Smooth muscle cell (in vitro differentiated cells): ENCODE data around the gene GPR45. TPM values are rescaled to one million over a fixed set of nuclear protein-coding genes. Genes with fewer than 3 reads are reported as not detected.

Source experiments
- DNase-seq: peaks from one replicate; lab custom pipeline; 2025; ENCODE audit not compliant: unreplicated experiment; lab: John Stamatoyannopoulos, UW
- H2AFZ ChIP-seq: fragments of 200-600 bp; sonication (generic); 2 replicates; pipeline ENCODE4 v1.6.0; 2016; ENCODE audit warnings: antibody characterized with exemption, low read depth, mild to moderate bottlenecking
- H3F3A ChIP-seq: fragments of 200-600 bp; sonication (generic); 2 replicates; pipeline ENCODE4 v1.6.0; 2017; ENCODE audit warnings: antibody characterized with exemption, low read depth
- H3K27ac ChIP-seq: fragments of 200-600 bp; sonication (generic); 2 replicates; pipeline ENCODE4 v1.5.1; 2016; ENCODE audit warnings: low read depth, mild to moderate bottlenecking
- H3K27me3 ChIP-seq: fragments of 200-600 bp; sonication (generic); 2 replicates; pipeline ENCODE4 v1.6.1; 2016; ENCODE audit warnings: low read depth, mild to moderate bottlenecking
- H3K36me3 ChIP-seq: fragments of 200-600 bp; sonication (generic); 2 replicates; pipeline ENCODE4 v1.5.1; 2016; ENCODE audit warnings: low read depth
- H3K4me1 ChIP-seq: fragments of 200-600 bp; sonication (generic); 2 replicates; pipeline ENCODE4 v1.5.1; 2016; ENCODE audit warnings: low read depth
- H3K4me2 ChIP-seq: fragments of 200-600 bp; sonication (generic); 2 replicates; pipeline ENCODE4 v1.6.0; 2016; ENCODE audit warnings: mild to moderate bottlenecking
- H3K4me3 ChIP-seq: fragments of 200-600 bp; sonication (generic); 2 replicates; pipeline ENCODE4 v1.5.1; 2016; ENCODE audit warnings: mild to moderate bottlenecking
- H3K79me2 ChIP-seq: fragments of 200-600 bp; sonication (generic); 2 replicates; pipeline ENCODE4 v1.6.0; 2016; ENCODE audit warnings: low read depth, mild to moderate bottlenecking
- H3K9ac ChIP-seq: fragments of 200-600 bp; sonication (generic); 2 replicates; pipeline ENCODE4 v1.6.0; 2016; ENCODE audit warnings: low read depth
- H3K9me3 ChIP-seq: fragments of 200-600 bp; sonication (generic); replicated peaks from 2 replicates; pipeline ENCODE4 v1.5.1; 2016; ENCODE audit warnings: low read depth
- H4K20me1 ChIP-seq: fragments of 200-600 bp; sonication (generic); 2 replicates; pipeline ENCODE4 v1.6.0; 2016; ENCODE audit warnings: low read depth
- WGBS: methylation state at CpG from one replicate; pipeline ENCODE4 v1.1.7; 2016; ENCODE audit warnings: low lambda C conversion rate; 5-methylcytosine and 5-hydroxymethylcytosine counted together
- polyA plus RNA-seq: library from polyadenylated mRNA; unstranded; fragments of >200 nt; fragmentation: Nextera tagmentation; extraction: Ambion mirVana; gene quantifications from 2 replicates; pipeline ENCODE4 v1.2.1, GENCODE V29; 2016
- total RNA-seq: library from RNA; depleted of rRNA; stranded (reverse); fragments of >200 nt; gene quantifications from 2 replicates; pipeline ENCODE4 v1.2.3, GENCODE V29; 2014
- TF ChIP-seq, protein P1 (sequence below): fragments of 200-600 bp; sonication (generic); IDR thresholded peaks from 2 replicates; pipeline ENCODE4 v1.5.1; 2017; ENCODE audit warnings: borderline replicate concordance, mild to moderate bottlenecking, antibody characterized with exemption; ENCODE audit not compliant: insufficient read depth, poor library complexity, severe bottlenecking

The GPR45 gene
- total and polyA plus RNA-seq, 2 experiments from 2014 or later = not detected

DNA sequence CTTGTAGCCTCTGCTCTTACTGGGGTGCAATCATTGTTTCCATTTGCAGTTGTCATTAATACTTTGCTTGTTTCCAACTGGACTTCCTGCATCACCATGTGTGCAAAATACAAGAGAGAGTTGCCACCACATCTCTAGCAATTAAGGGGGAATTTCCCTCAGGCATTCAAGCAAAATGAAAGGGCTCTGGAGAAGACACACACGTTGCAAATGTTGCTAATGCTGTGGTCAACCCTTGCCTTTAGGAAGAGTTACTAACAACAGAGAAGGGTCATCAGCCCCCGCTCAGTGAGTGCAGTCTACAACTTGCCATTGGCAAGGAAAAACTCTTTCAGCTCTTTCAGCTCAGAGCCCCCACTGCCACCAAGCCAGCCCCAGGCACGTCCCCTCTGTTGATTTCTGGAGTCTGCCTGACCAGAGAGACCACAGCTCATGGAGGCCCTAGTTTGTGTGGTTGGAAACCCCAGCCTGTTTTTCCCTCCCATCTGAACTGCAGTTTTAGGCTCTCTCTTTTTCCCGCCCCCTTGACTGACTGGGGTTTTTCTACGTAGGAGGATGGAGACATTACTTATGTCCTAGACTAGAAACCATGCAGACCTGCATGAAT lies 25.9 kb upstream of the GPR45 start:
- WGBS = 67% methylated on average over 5 of the region's 5 CpGs
- H3K4me1 ChIP-seq = no peaks in the 10 kb centered on the region

DNA sequence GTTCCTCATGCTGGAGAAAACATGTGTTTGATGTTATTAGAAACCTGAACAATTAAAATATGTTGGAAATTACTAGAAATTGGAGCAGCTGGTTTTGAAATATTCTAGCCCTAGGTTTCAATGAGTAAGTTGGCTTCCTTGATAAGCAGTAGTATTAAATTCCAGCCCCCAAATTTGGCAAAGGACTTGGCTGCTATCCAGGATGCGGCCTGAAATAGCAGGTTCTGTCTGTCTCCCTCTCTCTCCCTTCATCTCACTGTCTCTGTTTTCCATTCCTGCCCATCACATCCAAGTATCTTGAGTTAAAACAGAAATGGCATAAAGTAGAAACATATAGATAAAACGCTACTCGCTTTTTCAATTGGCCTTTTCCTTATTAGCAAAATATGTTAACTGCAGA lies 20.9 kb upstream of the GPR45 start:
- no peak overlapping the region for H3K4me2 ChIP-seq
- peaks cover 9% of the 10 kb centered on the region for H3K4me1 ChIP-seq
- H3K27me3 ChIP-seq = no peaks in the 10 kb centered on the region
- no peaks in the 10 kb centered on the region for H3F3A ChIP-seq
- H3K79me2 ChIP-seq = no peaks in the 10 kb centered on the region
- no peak overlapping the region for H3K4me3 ChIP-seq
- no peak overlapping the region for H2AFZ ChIP-seq
- H3K36me3 ChIP-seq = no peaks in the 10 kb centered on the region
- H3K27ac ChIP-seq = no peak overlapping the region
- DNase-seq = no peak
- H4K20me1 ChIP-seq = no peaks in the 10 kb centered on the region
- no peak overlapping the region for H3K9ac ChIP-seq
- TF ChIP-seq, protein P1, sequence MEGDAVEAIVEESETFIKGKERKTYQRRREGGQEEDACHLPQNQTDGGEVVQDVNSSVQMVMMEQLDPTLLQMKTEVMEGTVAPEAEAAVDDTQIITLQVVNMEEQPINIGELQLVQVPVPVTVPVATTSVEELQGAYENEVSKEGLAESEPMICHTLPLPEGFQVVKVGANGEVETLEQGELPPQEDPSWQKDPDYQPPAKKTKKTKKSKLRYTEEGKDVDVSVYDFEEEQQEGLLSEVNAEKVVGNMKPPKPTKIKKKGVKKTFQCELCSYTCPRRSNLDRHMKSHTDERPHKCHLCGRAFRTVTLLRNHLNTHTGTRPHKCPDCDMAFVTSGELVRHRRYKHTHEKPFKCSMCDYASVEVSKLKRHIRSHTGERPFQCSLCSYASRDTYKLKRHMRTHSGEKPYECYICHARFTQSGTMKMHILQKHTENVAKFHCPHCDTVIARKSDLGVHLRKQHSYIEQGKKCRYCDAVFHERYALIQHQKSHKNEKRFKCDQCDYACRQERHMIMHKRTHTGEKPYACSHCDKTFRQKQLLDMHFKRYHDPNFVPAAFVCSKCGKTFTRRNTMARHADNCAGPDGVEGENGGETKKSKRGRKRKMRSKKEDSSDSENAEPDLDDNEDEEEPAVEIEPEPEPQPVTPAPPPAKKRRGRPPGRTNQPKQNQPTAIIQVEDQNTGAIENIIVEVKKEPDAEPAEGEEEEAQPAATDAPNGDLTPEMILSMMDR = no peak
- H3K9me3 ChIP-seq = no peaks in the 10 kb centered on the region
- WGBS = 89% methylated on average over 3 of the region's 3 CpGs

More for the DNA sequence above, 25.9 kb upstream of the GPR45 start:
- H3K9me3 ChIP-seq = no peaks in the 10 kb centered on the region
- H3K4me3 ChIP-seq = no peak overlapping the region
- H3K27ac ChIP-seq = no peak overlapping the region
- H3K9ac ChIP-seq = no peak overlapping the region
- H4K20me1 ChIP-seq = no peaks in the 10 kb centered on the region
- no peak for DNase-seq
- no peak overlapping the region for H2AFZ ChIP-seq
- no peaks in the 10 kb centered on the region for H3K27me3 ChIP-seq
- H3K36me3 ChIP-seq = no peaks in the 10 kb centered on the region
- no peaks in the 10 kb centered on the region for H3K79me2 ChIP-seq
- no peaks in the 10 kb centered on the region for H3F3A ChIP-seq
- no peak overlapping the region for H3K4me2 ChIP-seq
- TF ChIP-seq, protein P1 = no peak

DNA sequence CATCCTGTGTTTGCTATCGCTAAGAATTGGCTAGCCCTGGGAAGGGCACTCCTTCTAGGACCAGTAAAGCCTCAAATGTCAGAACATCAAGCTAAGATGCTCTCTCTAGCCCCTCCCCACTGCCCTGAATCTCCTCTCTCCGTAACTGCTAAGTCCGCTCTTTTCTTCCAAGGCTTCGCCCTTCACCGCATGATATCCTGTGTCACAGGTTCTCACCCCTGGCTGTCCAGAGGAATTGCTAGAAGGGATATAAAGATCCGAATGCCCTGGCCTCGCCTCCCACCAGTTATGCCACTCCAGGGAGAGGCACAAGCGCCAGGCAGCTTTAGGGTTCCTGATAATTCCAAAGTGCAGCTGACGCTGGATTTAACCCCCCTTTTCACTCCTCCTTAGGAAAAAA lies 17.1 kb upstream of the GPR45 start:
- no peaks in the 10 kb centered on the region for H3K9me3 ChIP-seq
- peaks cover 9% of the 10 kb centered on the region for H3K4me1 ChIP-seq
- H2AFZ ChIP-seq = no peak overlapping the region
- no peaks in the 10 kb centered on the region for H3F3A ChIP-seq
- no peaks in the 10 kb centered on the region for H4K20me1 ChIP-seq
- no peaks in the 10 kb centered on the region for H3K27me3 ChIP-seq
- no peaks in the 10 kb centered on the region for H3K79me2 ChIP-seq
- DNase-seq = no peak
- WGBS = 88% methylated on average over 9 of the region's 9 CpGs
- H3K4me3 ChIP-seq = no peak overlapping the region
- H3K9ac ChIP-seq = no peak overlapping the region
- H3K27ac ChIP-seq = no peak overlapping the region
- no peaks in the 10 kb centered on the region for H3K36me3 ChIP-seq
- H3K4me2 ChIP-seq = no peak overlapping the region
- TF ChIP-seq, protein P1 = no peak

DNA sequence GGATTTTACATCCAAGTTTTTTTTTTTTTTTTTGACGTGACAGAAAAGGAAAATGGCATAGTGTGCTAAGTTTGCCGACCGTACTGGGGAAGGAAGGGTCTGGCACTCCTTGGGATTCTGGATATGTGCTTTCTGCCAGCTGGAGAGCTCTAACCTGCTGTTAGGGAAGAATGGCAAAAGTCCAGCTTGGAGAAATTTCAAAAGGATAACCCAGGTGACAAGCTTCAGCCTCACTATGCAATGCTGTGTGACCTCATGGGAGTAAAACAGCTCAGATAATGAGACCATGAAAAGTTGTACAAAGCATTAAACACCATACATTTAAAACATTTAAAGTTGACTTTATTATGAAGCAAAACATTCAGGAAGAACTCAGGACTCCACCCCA lies 10.3 kb upstream of the GPR45 start:
- H3K36me3 ChIP-seq = no peaks in the 10 kb centered on the region
- TF ChIP-seq, protein P1 = no peak
- no peak for DNase-seq
- WGBS = 95% methylated on average over 3 of the region's 3 CpGs
- H3K9ac ChIP-seq = no peak overlapping the region
- H3K4me3 ChIP-seq = no peak overlapping the region
- no peaks in the 10 kb centered on the region for H4K20me1 ChIP-seq
- H3K4me2 ChIP-seq = no peak overlapping the region
- H3K27ac ChIP-seq = no peak overlapping the region
- H3K79me2 ChIP-seq = no peaks in the 10 kb centered on the region
- no peaks in the 10 kb centered on the region for H3K27me3 ChIP-seq
- H2AFZ ChIP-seq = no peak overlapping the region
- no peaks in the 10 kb centered on the region for H3F3A ChIP-seq
- H3K9me3 ChIP-seq = no peaks in the 10 kb centered on the region
- H3K4me1 ChIP-seq = no peaks in the 10 kb centered on the region
